Neural cell (in vitro differentiated cells): ENCODE measurements around the gene KRTAP7-1. TPM values are rescaled to one million over a fixed set of nuclear protein-coding genes. Genes with fewer than 3 reads are reported as not detected.

ENCODE experiments used
- H2AFZ ChIP-seq: fragments of 200-600, 300-800 bp; sonication (generic), shearing (Covaris generic); 2 replicates; pipeline ENCODE4 v1.6.0; 2014; ENCODE audit warnings: low read depth, mild to moderate bottlenecking, antibody characterized with exemption, low read length, moderate library complexity
- H3F3A ChIP-seq: fragments of 200-600 bp; shearing (Covaris generic); 2 replicates; pipeline ENCODE4 v1.6.1; 2016; ENCODE audit warnings: mild to moderate bottlenecking, moderate library complexity, mixed read lengths, antibody characterized with exemption, low read length; ENCODE audit not compliant: insufficient read depth, poor library complexity, severe bottlenecking
- H3K27ac ChIP-seq: fragments of 200-600, 300-800 bp; sonication (generic), shearing (Covaris generic); 2 replicates; pipeline ENCODE4 v1.5.1; 2014; ENCODE audit warnings: mild to moderate bottlenecking, low read length, moderate library complexity
- H3K27me3 ChIP-seq: fragments of 300-800, 200-600 bp; sonication (generic), shearing (Covaris generic); 2 replicates; pipeline ENCODE4 v1.6.0; 2014; ENCODE audit warnings: mild to moderate bottlenecking, low read depth, low read length, moderate library complexity; ENCODE audit not compliant: insufficient read depth
- H3K36me3 ChIP-seq: fragments of 300-800, 200-600 bp; sonication (generic), shearing (Covaris generic); 2 replicates; pipeline ENCODE4 v1.5.1; 2014; ENCODE audit warnings: mild to moderate bottlenecking, antibody characterized with exemption, low read length, moderate library complexity; ENCODE audit not compliant: insufficient read depth
- H3K4me2 ChIP-seq: fragments of 300-800, 200-600 bp; sonication (generic), shearing (Covaris generic); 2 replicates; pipeline ENCODE4 v1.6.0; 2014; ENCODE audit warnings: mild to moderate bottlenecking, low read length
- H3K4me3 ChIP-seq: fragments of 300-800, 200-600 bp; sonication (generic), shearing (Covaris generic); 2 replicates; pipeline ENCODE4 v1.5.1; 2014; ENCODE audit warnings: mild to moderate bottlenecking, low read length, moderate library complexity
- H3K79me2 ChIP-seq: fragments of 200-600 bp; shearing (Covaris generic); replicated peaks from 2 replicates; pipeline ENCODE4 v1.6.0; 2014; ENCODE audit warnings: mild to moderate bottlenecking, low read length, moderate library complexity; ENCODE audit not compliant: insufficient read depth
- H3K9ac ChIP-seq: fragments of 300-800, 200-600 bp; sonication (generic), shearing (Covaris generic); 2 replicates; pipeline ENCODE4 v1.6.1; 2016; ENCODE audit warnings: mild to moderate bottlenecking, low read length, mixed read lengths
- H3K9me2 ChIP-seq: fragments of 200-600 bp; shearing (Covaris generic); 2 replicates; pipeline ENCODE4 v1.6.1; 2016; ENCODE audit warnings: mild to moderate bottlenecking, low read length, mixed read lengths; ENCODE audit not compliant: insufficient read depth
- H3K9me3 ChIP-seq: fragments of 200-600, 300-800 bp; sonication (generic), shearing (Covaris generic); 2 replicates; pipeline ENCODE4 v1.6.1; 2016; ENCODE audit warnings: mild to moderate bottlenecking, mixed run types, low read length, moderate library complexity, mixed read lengths
- H4K20me1 ChIP-seq: fragments of 200-600 bp; shearing (Covaris generic); 2 replicates; pipeline ENCODE4 v1.6.1; 2016; ENCODE audit warnings: mild to moderate bottlenecking, mixed run types; ENCODE audit not compliant: insufficient read depth
- EP300 ChIP-seq: fragments of 450-650 bp; conservative IDR thresholded peaks from 2 replicates; pipeline ENCODE4 v1.6.1; 2014; ENCODE audit warnings: antibody characterized with exemption, mild to moderate bottlenecking, moderate library complexity; ENCODE audit not compliant: poor library complexity, severe bottlenecking
- EZH2 ChIP-seq: fragments of 200-600, 300-800 bp; shearing (Covaris generic), sonication (generic); IDR thresholded peaks from 2 replicates; pipeline ENCODE4 v1.6.1; 2014; ENCODE audit warnings: antibody characterized with exemption, low read length, borderline replicate concordance, mild to moderate bottlenecking; ENCODE audit not compliant: insufficient read depth, poor library complexity, severe bottlenecking
- MXI1 ChIP-seq: fragments of 450-650 bp; conservative IDR thresholded peaks from 2 replicates; pipeline ENCODE4 v1.6.1; 2014; ENCODE audit warnings: antibody characterized with exemption, mild to moderate bottlenecking; ENCODE audit not compliant: poor library complexity, severe bottlenecking
- POLR2AphosphoS5 ChIP-seq: IDR thresholded peaks from 2 replicates; pipeline ENCODE4 v1.6.1; 2012
- RAD21 ChIP-seq: fragments of 450-650 bp; conservative IDR thresholded peaks from 2 replicates; pipeline ENCODE4 v1.6.1; 2014; ENCODE audit warnings: antibody characterized with exemption, mild to moderate bottlenecking, moderate library complexity
- SMC3 ChIP-seq: fragments of 450-650 bp; conservative IDR thresholded peaks from 2 replicates; pipeline ENCODE4 v1.6.1; 2014; ENCODE audit warnings: antibody characterized with exemption, mild to moderate bottlenecking, moderate library complexity; ENCODE audit not compliant: poor library complexity
- TAF1 ChIP-seq: IDR thresholded peaks from 2 replicates; pipeline ENCODE4 v1.6.1; 2012; ENCODE audit warnings: low read depth
- polyA plus RNA-seq: library from polyadenylated mRNA; depleted of rRNA; stranded (reverse); fragments of >200 nt; gene quantifications from 2 replicates; pipeline ENCODE4 v1.2.3, GENCODE V29; 2014
- TF ChIP-seq, protein P1 (sequence below): fragments of 450-650 bp; IDR thresholded peaks from 2 replicates; pipeline ENCODE4 v1.5.1; 2014; ENCODE audit warnings: antibody characterized with exemption, mild to moderate bottlenecking, moderate library complexity; ENCODE audit not compliant: poor library complexity, severe bottlenecking
- TF ChIP-seq, protein P2 (sequence below): IDR thresholded peaks from 2 replicates; pipeline ENCODE4 v1.6.1; 2012; ENCODE audit warnings: borderline replicate concordance

The KRTAP7-1 gene
- polyA plus RNA-seq, 1 donor from 2014 or later = not detected

GRCh38 chr21:30839304-30839703 is 9.7 kb upstream of the KRTAP7-1 start:
- peak overlapping the region; percentile 38 for H3K4me3 ChIP-seq
- H4K20me1 ChIP-seq = no peaks in the 10 kb centered on the region
- no peaks in the 10 kb centered on the region for H3K9me3 ChIP-seq
- H3K9me2 ChIP-seq = no peaks in the 10 kb centered on the region
- H3K27me3 ChIP-seq = no peaks in the 10 kb centered on the region
- no peak overlapping the region for H2AFZ ChIP-seq
- TF ChIP-seq RAD21 (peak; percentile 61), SMC3 (peak; percentile 63), POLR2AphosphoS5 (no peak), EZH2 (no peak)
- TF ChIP-seq, protein P1, sequence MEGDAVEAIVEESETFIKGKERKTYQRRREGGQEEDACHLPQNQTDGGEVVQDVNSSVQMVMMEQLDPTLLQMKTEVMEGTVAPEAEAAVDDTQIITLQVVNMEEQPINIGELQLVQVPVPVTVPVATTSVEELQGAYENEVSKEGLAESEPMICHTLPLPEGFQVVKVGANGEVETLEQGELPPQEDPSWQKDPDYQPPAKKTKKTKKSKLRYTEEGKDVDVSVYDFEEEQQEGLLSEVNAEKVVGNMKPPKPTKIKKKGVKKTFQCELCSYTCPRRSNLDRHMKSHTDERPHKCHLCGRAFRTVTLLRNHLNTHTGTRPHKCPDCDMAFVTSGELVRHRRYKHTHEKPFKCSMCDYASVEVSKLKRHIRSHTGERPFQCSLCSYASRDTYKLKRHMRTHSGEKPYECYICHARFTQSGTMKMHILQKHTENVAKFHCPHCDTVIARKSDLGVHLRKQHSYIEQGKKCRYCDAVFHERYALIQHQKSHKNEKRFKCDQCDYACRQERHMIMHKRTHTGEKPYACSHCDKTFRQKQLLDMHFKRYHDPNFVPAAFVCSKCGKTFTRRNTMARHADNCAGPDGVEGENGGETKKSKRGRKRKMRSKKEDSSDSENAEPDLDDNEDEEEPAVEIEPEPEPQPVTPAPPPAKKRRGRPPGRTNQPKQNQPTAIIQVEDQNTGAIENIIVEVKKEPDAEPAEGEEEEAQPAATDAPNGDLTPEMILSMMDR = peak; percentile 60
- peak overlapping the region; percentile 82 for H3K27ac ChIP-seq
- no peak overlapping the region for H3K4me2 ChIP-seq
- no peaks in the 10 kb centered on the region for H3K36me3 ChIP-seq
- H3K9ac ChIP-seq = peak overlapping the region; percentile 44
- H3K79me2 ChIP-seq = no peaks in the 10 kb centered on the region
- H3F3A ChIP-seq = no peaks in the 10 kb centered on the region

GRCh38 chr21:30838536-30838935 is 9.0 kb upstream of the KRTAP7-1 start:
- Histone ChIP-seq H3K79me2 (no peaks in the 10 kb centered on the region), H2AFZ (peak overlapping the region; percentile 0)

More at GRCh38 chr21:30838536-30838935, 9.0 kb upstream of the KRTAP7-1 start:
- H3F3A ChIP-seq = no peaks in the 10 kb centered on the region
- TF ChIP-seq TAF1 (no peak), EZH2 (no peak), MXI1 (no peak), POLR2AphosphoS5 (peak; percentile 51), SMC3 (no peak), EP300 (peak; percentile 89), RAD21 (no peak)
- TF ChIP-seq, protein P1 = no peak
- TF ChIP-seq, protein P2, sequence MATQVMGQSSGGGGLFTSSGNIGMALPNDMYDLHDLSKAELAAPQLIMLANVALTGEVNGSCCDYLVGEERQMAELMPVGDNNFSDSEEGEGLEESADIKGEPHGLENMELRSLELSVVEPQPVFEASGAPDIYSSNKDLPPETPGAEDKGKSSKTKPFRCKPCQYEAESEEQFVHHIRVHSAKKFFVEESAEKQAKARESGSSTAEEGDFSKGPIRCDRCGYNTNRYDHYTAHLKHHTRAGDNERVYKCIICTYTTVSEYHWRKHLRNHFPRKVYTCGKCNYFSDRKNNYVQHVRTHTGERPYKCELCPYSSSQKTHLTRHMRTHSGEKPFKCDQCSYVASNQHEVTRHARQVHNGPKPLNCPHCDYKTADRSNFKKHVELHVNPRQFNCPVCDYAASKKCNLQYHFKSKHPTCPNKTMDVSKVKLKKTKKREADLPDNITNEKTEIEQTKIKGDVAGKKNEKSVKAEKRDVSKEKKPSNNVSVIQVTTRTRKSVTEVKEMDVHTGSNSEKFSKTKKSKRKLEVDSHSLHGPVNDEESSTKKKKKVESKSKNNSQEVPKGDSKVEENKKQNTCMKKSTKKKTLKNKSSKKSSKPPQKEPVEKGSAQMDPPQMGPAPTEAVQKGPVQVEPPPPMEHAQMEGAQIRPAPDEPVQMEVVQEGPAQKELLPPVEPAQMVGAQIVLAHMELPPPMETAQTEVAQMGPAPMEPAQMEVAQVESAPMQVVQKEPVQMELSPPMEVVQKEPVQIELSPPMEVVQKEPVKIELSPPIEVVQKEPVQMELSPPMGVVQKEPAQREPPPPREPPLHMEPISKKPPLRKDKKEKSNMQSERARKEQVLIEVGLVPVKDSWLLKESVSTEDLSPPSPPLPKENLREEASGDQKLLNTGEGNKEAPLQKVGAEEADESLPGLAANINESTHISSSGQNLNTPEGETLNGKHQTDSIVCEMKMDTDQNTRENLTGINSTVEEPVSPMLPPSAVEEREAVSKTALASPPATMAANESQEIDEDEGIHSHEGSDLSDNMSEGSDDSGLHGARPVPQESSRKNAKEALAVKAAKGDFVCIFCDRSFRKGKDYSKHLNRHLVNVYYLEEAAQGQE = peak; percentile 51
- H3K27ac ChIP-seq = peak overlapping the region; percentile 82
- H4K20me1 ChIP-seq = no peaks in the 10 kb centered on the region
- no peak overlapping the region for H3K4me2 ChIP-seq
- no peaks in the 10 kb centered on the region for H3K9me2 ChIP-seq
- no peaks in the 10 kb centered on the region for H3K9me3 ChIP-seq
- no peaks in the 10 kb centered on the region for H3K27me3 ChIP-seq
- peak overlapping the region; percentile 44 for H3K9ac ChIP-seq
- H3K4me3 ChIP-seq = peak overlapping the region; percentile 38
- no peaks in the 10 kb centered on the region for H3K36me3 ChIP-seq
